Effector CD4-positive, alpha-beta T cell (primary cell): ENCODE measurements around the gene ADGRE2.

ENCODE experiments used
- DNase-seq: peaks from one replicate; pipeline ENCODE4 v3.0.0-alpha.2; 2020

ADGRE2 gene

DNA sequence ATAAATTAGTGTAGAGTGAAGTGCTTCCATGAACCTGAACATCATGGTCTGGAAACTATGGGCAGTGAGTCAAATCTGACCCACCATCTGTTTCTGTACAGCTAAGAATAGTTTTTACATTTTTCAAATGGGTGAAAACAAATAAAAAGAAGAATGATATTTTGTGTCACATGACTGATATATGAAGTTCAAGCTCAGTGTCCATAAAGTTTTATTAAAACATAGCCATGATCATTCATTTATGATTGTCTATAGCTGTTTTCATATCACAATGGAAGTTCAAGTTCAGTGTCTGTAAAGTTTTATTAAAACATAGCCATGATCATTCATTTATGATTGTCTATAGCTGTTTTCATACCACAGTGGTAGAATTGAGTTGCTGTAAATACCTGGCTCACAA lies 45.9 kb downstream of the ADGRE2 start:
- DNase-seq, result no peak

DNA sequence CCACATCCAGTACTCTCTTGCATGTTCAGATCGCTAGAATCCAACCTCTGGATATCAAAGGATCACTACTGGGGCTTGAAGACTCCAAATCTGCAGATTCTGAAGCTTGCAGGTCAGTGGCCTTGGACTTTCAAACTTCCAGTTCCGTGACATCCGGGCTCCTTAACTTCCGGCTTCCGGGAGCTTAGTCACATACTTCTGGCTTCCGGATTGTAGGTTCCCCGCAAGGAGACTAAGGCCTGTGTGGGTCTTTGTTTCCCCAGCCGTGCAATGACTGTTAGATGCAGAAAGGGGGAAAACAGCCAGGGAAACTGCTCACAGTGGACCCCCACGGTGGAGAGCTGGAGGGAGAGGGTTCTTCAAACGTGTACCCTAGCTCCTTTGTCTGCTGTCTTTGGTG lies 47.2 kb downstream of the ADGRE2 start:
- no peak for DNase-seq

- no peak for DNase-seq
Observed at GRCh38 chr19:14728595-14728994, 49.8 kb downstream of the ADGRE2 start.

GRCh38 chr19:14722127-14722526 lies 56.2 kb downstream of the ADGRE2 start:
- no peak for DNase-seq

- no peak for DNase-seq
Observed at GRCh38 chr19:14719162-14719561, 59.2 kb downstream of the ADGRE2 start.

- no peak for DNase-seq
Observed at GRCh38 chr19:14718522-14719116, 59.7 kb downstream of the ADGRE2 start.

DNA sequence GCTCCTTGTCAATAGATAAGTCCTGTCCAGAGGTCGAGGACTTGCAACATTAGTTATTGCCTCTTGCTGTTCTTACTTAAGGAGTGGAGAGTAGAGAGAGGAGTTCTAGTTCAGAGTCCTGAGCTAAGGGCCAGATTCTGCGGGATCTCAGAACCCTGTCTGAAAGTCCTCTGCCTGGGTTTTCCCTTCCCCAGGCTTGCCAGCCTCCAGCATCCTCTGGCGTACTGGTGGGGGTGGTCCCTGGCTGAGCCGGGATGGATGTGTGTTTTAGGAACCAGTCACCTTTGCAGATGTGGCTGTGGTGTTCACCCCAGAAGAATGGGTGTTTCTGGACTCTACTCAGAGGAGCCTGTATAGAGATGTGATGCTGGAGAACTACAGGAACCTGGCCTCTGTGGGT lies 62.5 kb downstream of the ADGRE2 start:
- DNase-seq, result no peak

GRCh38 chr19:14704450-14704849 lies 73.9 kb downstream of the ADGRE2 start:
- no peak for DNase-seq

DNA sequence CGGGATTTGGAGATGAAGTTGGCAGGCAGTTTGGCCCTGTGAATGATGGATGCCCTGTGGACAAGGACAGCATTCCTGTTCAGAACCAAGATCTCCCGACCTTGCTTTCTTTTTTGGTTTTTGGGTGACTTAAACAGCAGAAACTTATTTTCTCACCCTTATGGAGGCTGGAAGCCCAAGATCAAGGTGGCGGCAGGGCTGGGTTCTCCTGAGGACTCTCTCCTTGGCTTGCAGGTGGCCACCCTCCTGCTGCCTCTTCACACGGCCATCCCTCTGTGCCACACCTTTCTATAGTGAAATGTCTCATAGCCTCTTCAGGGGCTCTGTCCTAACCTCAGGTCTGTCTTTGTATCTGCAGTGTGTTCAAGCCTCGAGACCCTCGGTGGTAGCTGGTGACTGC lies 74.5 kb downstream of the ADGRE2 start:
- no peak for DNase-seq

- no peak for DNase-seq
Observed at GRCh38 chr19:14700711-14701375, 77.5 kb downstream of the ADGRE2 start.

DNA sequence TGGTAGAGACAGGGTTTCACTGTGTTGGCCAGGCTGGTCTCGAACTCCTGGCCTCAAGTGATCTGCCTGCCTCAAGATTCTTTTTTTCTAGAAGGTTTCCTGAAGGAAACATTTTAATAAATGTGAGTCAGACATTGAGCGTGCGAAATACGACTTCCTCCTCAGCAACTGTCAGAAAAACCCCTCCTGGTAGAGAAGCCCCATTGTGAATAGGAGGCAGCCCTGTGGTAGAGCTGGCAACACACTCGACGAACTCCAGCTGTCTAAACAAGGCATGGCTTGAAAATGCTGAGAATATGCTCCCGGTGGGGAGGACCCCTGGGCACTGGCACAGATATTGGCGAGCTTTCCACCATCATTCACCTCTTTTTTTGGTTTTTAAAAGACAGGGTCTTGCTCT lies 78.7 kb downstream of the ADGRE2 start:
- DNase-seq, result no peak

DNA sequence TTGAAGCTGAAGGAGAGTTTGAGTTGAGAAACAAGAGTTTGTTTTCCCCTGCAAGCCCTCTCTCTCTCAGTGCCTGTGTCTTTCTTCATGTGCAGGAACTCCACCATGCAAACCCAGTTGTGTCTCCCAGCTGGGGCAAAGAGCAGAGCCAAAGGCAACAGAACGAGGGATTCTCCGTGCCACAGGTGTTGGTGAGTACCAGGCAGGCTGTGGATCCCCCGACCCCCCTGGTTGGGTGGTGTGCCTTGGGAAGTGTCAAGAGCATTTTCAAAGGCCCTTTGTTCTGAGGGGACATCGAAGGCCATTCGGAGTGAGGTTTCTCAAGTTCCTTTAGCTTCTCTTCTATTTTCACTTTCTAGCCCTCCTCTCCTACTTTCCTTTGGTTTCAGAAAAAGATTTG lies 82.9 kb downstream of the ADGRE2 start:
- DNase-seq, result no peak

- no peak for DNase-seq
Observed at GRCh38 chr19:14694641-14695266, 83.6 kb downstream of the ADGRE2 start.

GRCh38 chr19:14689598-14690503 lies 88.5 kb downstream of the ADGRE2 start, which contains the start of gene ZNF333:
Gene ZNF333 (plus strand): TSS chr19:14690048. CDS start chr19:14693492, 3,444 bp downstream.
- DNase-seq, result peak; percentile 93

DNA sequence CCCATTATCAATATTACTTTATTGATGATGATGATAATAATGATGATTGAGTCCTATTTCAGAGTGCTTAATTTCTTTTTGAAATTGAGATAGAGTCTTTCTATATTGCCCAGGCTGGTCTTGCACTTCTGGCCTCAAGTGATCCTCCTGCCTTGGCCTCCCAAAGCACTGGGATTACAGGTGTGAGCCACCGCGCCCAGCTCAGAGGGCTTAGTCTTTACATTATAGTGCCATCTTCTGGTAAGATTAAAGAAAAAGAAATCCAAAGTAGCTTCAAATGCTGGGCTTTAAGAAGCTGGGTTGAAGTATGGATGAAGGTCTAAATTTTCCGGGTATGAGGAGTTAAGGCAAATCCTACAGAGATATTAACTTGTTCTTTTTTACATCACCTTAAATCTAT lies 91.9 kb downstream of the ADGRE2 start:
- no peak for DNase-seq

GRCh38 chr19:14683439-14683838 lies 94.9 kb downstream of the ADGRE2 start:
- no peak for DNase-seq
